GM12892 (cell line): ENCODE measurements around the gene MAS1L.

Experiments used
- POLR2A ChIP-seq: IDR thresholded peaks from 2 replicates; pipeline ENCODE4 v1.6.1; 2011; ENCODE audit warnings: low read depth, low read length, control low read depth
- POLR2AphosphoS5 ChIP-seq: IDR thresholded peaks from 2 replicates; pipeline ENCODE4 v1.6.1; 2011; ENCODE audit warnings: low read depth, low read length, control low read depth

- TF ChIP-seq POLR2AphosphoS5 (no peak), POLR2A (no peak)
Measured at GRCh38 chr6:29507319-29507718, 19.6 kb upstream of the MAS1L start.
